Stimulated activated naive CD8-positive, alpha-beta T cell treated with anti-CD3 and anti-CD28 coated beads, Interleukin-15, amount 100 ng/mL, for 72 hours (primary cell): ENCODE data around the gene CFAP97.

Experiments
- ATAC-seq: fragments of 150-1000 bp; cut with Tn5 transposase; 2 replicates; pipeline ENCODE4 v1.10.0; 2021; ENCODE audit warnings: mild to moderate bottlenecking, moderate library complexity
- DNase-seq, 2 donors: peaks; one replicate each; pipeline ENCODE4 v3.0.0; 2021 to 2022
- H3K27ac Mint-ChIP-seq, 2 donors: one replicate each; pipeline ENCODE4 v1.8.0; 2022; ENCODE audit warnings: mild to moderate bottlenecking in 2 of 2, mixed read lengths in 2 of 2, moderate library complexity in 2 of 2
- H3K27me3 Mint-ChIP-seq: one replicate; pipeline ENCODE4 v1.8.0; 2022; ENCODE audit warnings: mixed read lengths
- H3K4me1 Mint-ChIP-seq: one replicate; pipeline ENCODE4 v1.8.0; 2022; ENCODE audit warnings: mild to moderate bottlenecking, mixed read lengths
- H3K4me3 Mint-ChIP-seq, 2 donors: one replicate each; pipeline ENCODE4 v1.8.0; 2022; ENCODE audit warnings: mild to moderate bottlenecking in 2 of 2, mixed read lengths in 2 of 2, moderate library complexity in 1 of 2
- H3K9me3 Mint-ChIP-seq, 2 donors: one replicate each; pipeline ENCODE4 v1.8.0; 2022; ENCODE audit warnings: mixed read lengths in 2 of 2

Gene CFAP97

GRCh38 chr4:185229021-185229818 is 25.4 kb upstream of the CFAP97 start:
- DNase-seq (no peak), ATAC-seq (no peak)
- Mint-ChIP-seq H3K9me3 (no peaks in the 10 kb centered on the region), H3K27ac (no peak overlapping the region), H3K27me3 (no peaks in the 10 kb centered on the region), H3K4me1 (no peaks in the 10 kb centered on the region), H3K4me3 (no peak overlapping the region)

- DNase-seq, result no peak
- no peaks in the 10 kb centered on the region for H3K9me3 Mint-ChIP-seq
- H3K4me3 Mint-ChIP-seq, result no peak overlapping the region
- H3K27ac Mint-ChIP-seq, result no peak overlapping the region
- no peak for ATAC-seq
- no peaks in the 10 kb centered on the region for H3K27me3 Mint-ChIP-seq
- no peaks in the 10 kb centered on the region for H3K4me1 Mint-ChIP-seq
Measured at GRCh38 chr4:185227713-185228278, 24.0 kb upstream of the CFAP97 start.

- Mint-ChIP-seq H3K27me3 (no peaks in the 10 kb centered on the region), H3K4me3 (no peak overlapping the region), H3K9me3 (no peaks in the 10 kb centered on the region), H3K27ac (no peak overlapping the region), H3K4me1 (no peaks in the 10 kb centered on the region)
- peak; percentile 60 for ATAC-seq
- no peak for DNase-seq
Measured at GRCh38 chr4:185227131-185227551, 23.3 kb upstream of the CFAP97 start.

- no peak for DNase-seq
- Mint-ChIP-seq H3K27me3 (no peaks in the 10 kb centered on the region), H3K4me3 (no peak overlapping the region), H3K27ac (no peak overlapping the region), H3K4me1 (no peaks in the 10 kb centered on the region), H3K9me3 (peaks cover 6 to 8% of the 10 kb centered on the region in 2 donors)
- ATAC-seq, result no peak
Measured at GRCh38 chr4:185225940-185226339, 22.1 kb upstream of the CFAP97 start.

- ATAC-seq, result peak; percentile 41
- DNase-seq, result no peak
- no peak overlapping the region for H3K27ac Mint-ChIP-seq
- H3K9me3 Mint-ChIP-seq, result peaks cover 6 to 8% of the 10 kb centered on the region in 2 donors
- peaks cover 4% of the 10 kb centered on the region for H3K4me1 Mint-ChIP-seq
- H3K4me3 Mint-ChIP-seq, result no peak overlapping the region
- H3K27me3 Mint-ChIP-seq, result no peaks in the 10 kb centered on the region
Measured at GRCh38 chr4:185224597-185224996, 20.8 kb upstream of the CFAP97 start.

GRCh38 chr4:185222598-185222997 is 18.8 kb upstream of the CFAP97 start:
- H3K4me3 Mint-ChIP-seq, result no peak overlapping the region
- H3K27me3 Mint-ChIP-seq, result no peaks in the 10 kb centered on the region
- H3K27ac Mint-ChIP-seq, result no peak overlapping the region
- no peak for DNase-seq
- ATAC-seq, result no peak
- peaks cover 6 to 8% of the 10 kb centered on the region in 2 donors for H3K9me3 Mint-ChIP-seq
- H3K4me1 Mint-ChIP-seq, result peaks cover 14% of the 10 kb centered on the region

GRCh38 chr4:185221912-185222311 is 18.1 kb upstream of the CFAP97 start:
- Mint-ChIP-seq H3K9me3 (peaks cover 6 to 8% of the 10 kb centered on the region in 2 donors), H3K27ac (no peak overlapping the region), H3K4me3 (no peak overlapping the region), H3K27me3 (no peaks in the 10 kb centered on the region), H3K4me1 (peaks cover 14% of the 10 kb centered on the region)
- ATAC-seq (peak; percentile 12), DNase-seq (no peak)

GRCh38 chr4:185221491-185221890 is 17.7 kb upstream of the CFAP97 start:
- no peaks in the 10 kb centered on the region for H3K27me3 Mint-ChIP-seq
- peaks cover 14% of the 10 kb centered on the region for H3K4me1 Mint-ChIP-seq
- ATAC-seq (no peak), DNase-seq (no peak)
- H3K9me3 Mint-ChIP-seq, result peaks cover 6 to 8% of the 10 kb centered on the region in 2 donors
- no peak overlapping the region for H3K4me3 Mint-ChIP-seq
- no peak overlapping the region for H3K27ac Mint-ChIP-seq

- Mint-ChIP-seq H3K27me3 (no peaks in the 10 kb centered on the region), H3K27ac (peak overlapping the region in 1 of 2 donors; percentile 74), H3K9me3 (peaks cover 6 to 8% of the 10 kb centered on the region in 2 donors), H3K4me3 (no peak overlapping the region), H3K4me1 (peaks cover 14% of the 10 kb centered on the region)
- DNase-seq, result no peak
- ATAC-seq, result no peak
Measured at GRCh38 chr4:185219551-185220344, 15.9 kb upstream of the CFAP97 start.

- no peaks in the 10 kb centered on the region for H3K27me3 Mint-ChIP-seq
Measured at GRCh38 chr4:185218312-185218711, 14.5 kb upstream of the CFAP97 start.

GRCh38 chr4:185217408-185217975 is 13.7 kb upstream of the CFAP97 start:
- no peak for DNase-seq

More at GRCh38 chr4:185218312-185218711, 14.5 kb upstream of the CFAP97 start:
- Mint-ChIP-seq H3K4me1 (peaks cover 15% of the 10 kb centered on the region), H3K27ac (no peak overlapping the region), H3K9me3 (peaks cover 6 to 8% of the 10 kb centered on the region in 2 donors), H3K4me3 (no peak overlapping the region)
- no peak for DNase-seq
- ATAC-seq, result no peak

GRCh38 chr4:185215261-185215660 is 11.5 kb upstream of the CFAP97 start:
- Mint-ChIP-seq H3K4me1 (peaks cover 40% of the 10 kb centered on the region), H3K9me3 (no peaks in the 10 kb centered on the region), H3K27me3 (no peaks in the 10 kb centered on the region), H3K4me3 (no peak overlapping the region), H3K27ac (no peak overlapping the region)
- ATAC-seq (no peak), DNase-seq (no peak)

More at GRCh38 chr4:185217408-185217975, 13.7 kb upstream of the CFAP97 start:
- H3K27me3 Mint-ChIP-seq, result no peaks in the 10 kb centered on the region
- H3K27ac Mint-ChIP-seq, result peak overlapping the region in 1 of 2 donors; percentile 46
- no peak overlapping the region for H3K4me3 Mint-ChIP-seq
- ATAC-seq, result no peak
- H3K4me1 Mint-ChIP-seq, result peaks cover 24% of the 10 kb centered on the region
- H3K9me3 Mint-ChIP-seq, result peaks cover 6 to 8% of the 10 kb centered on the region in 2 donors

GRCh38 chr4:185213877-185214276 is 10.1 kb upstream of the CFAP97 start:
- ATAC-seq (no peak), DNase-seq (no peak)
- Mint-ChIP-seq H3K4me1 (peaks cover 32% of the 10 kb centered on the region), H3K27ac (no peak overlapping the region), H3K27me3 (no peaks in the 10 kb centered on the region), H3K9me3 (no peaks in the 10 kb centered on the region), H3K4me3 (no peak overlapping the region)

- H3K27me3 Mint-ChIP-seq, result no peaks in the 10 kb centered on the region
- no peak overlapping the region for H3K4me3 Mint-ChIP-seq
- no peaks in the 10 kb centered on the region for H3K9me3 Mint-ChIP-seq
- peaks cover 37% of the 10 kb centered on the region for H3K4me1 Mint-ChIP-seq
- ATAC-seq (no peak), DNase-seq (no peak)
- H3K27ac Mint-ChIP-seq, result no peak overlapping the region
Measured at GRCh38 chr4:185212581-185212980, 8.8 kb upstream of the CFAP97 start.

GRCh38 chr4:185211641-185212040 is 7.8 kb upstream of the CFAP97 start:
- ATAC-seq, result no peak
- Mint-ChIP-seq H3K9me3 (no peaks in the 10 kb centered on the region), H3K4me1 (peaks cover 37% of the 10 kb centered on the region), H3K27me3 (no peaks in the 10 kb centered on the region), H3K4me3 (peak overlapping the region; percentile 81 to 85), H3K27ac (no peak overlapping the region)
- DNase-seq, result no peak
